ENCODE data around the gene MRGPRX3.

Gene MRGPRX3

DNA sequence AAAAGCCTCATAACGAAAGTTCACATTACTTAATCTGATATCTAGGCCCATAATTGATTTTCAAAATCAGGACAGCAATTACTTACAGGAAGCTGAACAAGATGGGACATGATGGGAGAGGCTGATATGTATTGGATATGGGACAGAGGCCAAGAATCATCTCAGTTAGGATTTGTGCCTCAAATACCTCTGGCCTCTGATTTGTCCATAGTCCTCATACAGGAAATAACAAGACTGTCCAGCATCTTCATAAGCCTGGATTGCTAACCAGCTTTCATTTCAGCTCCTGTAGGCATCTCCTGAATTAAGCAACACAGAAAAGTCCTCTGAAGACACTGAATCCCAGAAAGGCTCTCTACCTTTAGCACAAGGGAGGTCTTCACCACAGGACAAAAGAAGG is 36.0 kb downstream of the MRGPRX3 start:
- DNase-seq (ENCODE audit: low read depth) = no peak

DNA sequence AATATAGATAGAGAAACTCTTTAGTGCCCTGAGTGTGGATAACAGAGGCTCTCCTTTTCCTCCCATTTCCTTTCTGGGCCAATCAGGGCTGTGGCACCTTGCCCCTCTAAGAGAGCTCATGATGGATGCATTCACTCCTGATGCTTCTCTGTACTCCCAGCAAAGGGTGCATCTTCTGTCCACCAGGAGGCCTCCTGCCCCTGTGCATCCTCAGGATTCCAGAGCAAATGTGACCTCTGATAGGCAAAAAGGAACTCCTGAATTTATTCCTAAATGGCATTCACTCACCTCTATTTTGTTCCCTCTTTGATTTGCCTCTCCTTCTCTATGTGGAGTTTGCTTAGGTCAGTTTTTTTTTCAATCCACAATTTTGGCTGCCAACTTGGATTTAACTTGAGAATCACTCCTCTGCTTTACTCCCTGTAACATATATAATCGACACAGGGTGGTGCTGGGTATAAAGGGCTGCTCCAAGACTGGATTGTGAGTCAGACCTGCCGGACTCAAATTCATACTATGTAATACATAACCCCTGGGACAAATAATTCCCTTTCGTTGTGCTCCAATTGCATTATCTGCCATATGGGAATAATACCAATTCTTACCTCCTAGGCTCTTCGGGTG is 39.1 kb downstream of the MRGPRX3 start:
- DNase-seq (ENCODE audit: low read depth) = no peak

DNA sequence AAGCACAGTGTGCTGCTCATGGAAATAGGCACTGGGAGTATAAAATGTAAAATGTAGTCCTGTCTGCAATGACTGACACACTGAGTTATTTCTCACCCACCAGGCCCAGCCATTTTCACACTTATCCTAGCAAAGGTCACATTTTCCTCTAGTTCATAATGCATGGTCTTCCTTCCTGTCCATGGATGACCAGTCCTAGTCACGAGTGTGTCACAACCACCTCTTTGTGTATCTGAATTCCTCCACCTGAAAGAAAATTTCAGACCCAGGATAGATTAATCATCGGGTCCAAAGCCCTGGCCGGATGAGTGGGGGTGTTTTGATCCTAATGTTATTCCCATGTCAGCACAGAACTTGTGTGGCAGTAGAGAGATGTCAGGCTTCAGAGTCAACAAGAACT is 40.3 kb downstream of the MRGPRX3 start, which contains the start of gene MRGPRX4:
TSS of gene MRGPRX4 (plus strand) at position 172 of the 400 bp plus-strand sequence. CDS start 420 bp downstream, outside the sequence.
- no peak for DNase-seq (ENCODE audit: low read depth)

DNA sequence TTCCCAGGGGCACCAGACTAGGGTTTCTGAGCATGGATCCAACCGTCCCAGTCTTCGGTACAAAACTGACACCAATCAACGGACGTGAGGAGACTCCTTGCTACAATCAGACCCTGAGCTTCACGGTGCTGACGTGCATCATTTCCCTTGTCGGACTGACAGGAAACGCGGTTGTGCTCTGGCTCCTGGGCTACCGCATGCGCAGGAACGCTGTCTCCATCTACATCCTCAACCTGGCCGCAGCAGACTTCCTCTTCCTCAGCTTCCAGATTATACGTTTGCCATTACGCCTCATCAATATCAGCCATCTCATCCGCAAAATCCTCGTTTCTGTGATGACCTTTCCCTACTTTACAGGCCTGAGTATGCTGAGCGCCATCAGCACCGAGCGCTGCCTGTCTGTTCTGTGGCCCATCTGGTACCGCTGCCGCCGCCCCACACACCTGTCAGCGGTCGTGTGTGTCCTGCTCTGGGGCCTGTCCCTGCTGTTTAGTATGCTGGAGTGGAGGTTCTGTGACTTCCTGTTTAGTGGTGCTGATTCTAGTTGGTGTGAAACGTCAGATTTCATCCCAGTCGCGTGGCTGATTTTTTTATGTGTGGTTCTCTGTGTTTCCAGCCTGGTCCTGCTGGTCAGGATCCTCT is 41.0 kb downstream of the MRGPRX3 start:
- DNase-seq (ENCODE audit: low read depth) = no peak

Measured in activated T-cell treated with anti-CD3 and anti-CD28 coated beads for 48 hours (primary cell).